NCI-H69 (cell line): ENCODE data around the gene GIPC3.

Experiments used
- DNase-seq: peaks from one replicate; lab custom pipeline; 2025; lab: John Stamatoyannopoulos, UW

The GIPC3 gene

GRCh38 chr19:3585301-3586126 is at the start of gene GIPC3:
Gene GIPC3, plus strand, starts transcription at chr19:3585478. Its CDS starts 120 bp downstream, at chr19:3585598.
- peak; percentile 41 for DNase-seq

- DNase-seq, result no peak
These were observed 49.7 kb upstream of the GIPC3 start for GRCh38 chr19:3535563-3535965.

DNA sequence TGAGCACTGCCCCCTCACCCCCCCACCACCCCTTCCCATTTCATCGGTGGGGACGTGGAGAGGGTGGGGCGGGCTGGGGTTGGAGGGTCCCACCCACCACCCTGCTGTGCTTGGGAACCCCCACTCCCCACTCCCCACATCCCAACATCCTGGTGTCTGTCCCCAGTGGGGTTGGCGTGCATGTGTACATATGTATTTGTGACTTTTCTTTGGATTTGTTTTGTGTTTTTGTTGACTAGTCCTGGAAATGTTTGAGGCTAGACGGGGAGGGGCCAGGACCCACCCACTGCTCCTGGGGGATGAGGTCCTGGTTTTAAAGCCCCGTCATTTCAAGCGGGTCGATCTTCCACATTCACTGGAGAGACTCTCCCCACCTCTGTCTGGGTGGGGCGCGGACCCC is 49.3 kb upstream of the GIPC3 start:
- no peak for DNase-seq

DNA sequence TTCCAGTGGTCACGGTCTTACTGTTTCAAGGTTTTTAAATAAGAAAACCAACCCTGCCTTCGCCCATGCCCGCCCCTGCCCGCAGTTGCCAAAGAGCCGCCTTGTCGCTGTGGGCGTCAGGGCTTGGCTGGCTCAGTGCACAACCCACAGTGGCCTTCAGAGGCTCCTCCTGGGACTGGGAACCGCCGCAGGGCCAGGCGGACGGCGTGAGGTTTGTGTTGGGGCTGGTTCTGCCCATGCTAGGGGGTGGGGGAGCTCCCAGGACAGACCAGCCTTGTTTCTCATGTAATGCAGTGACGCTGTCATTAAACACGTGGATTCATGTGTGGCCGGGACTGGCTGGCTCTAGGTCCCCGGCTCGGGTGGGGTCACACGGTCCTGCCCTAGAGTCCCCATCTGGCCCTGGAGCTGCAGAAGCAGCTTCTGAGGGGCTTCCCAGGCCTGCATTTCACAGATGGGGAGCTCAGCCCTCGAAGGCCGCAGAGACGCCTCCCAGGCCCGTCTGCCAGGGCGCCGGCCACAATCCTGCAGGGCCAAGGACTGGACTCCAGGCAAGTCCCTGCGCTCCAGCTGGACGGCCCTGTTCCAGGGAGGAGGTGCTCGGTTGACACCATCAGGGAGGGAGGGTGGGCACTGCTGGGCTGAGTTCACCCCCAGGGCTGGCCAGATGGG is 48.7 kb upstream of the GIPC3 start:
- no peak for DNase-seq

DNA sequence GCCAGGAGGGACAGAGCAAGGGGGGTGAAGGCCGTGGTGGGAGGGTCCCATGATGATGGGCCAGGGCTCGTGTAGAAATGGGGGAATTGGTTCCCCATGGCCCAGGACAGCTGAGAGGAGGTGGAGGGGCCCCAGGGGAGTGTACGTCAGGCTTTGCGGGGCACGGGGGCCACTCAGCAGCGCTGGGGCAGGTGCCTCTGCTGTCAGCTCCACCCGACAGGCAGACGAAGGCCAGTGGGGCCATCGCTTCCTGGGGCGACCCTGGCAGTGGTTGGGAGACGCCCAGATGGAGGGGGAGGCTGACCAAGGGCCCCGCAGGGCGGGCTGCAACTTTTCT is 48.2 kb upstream of the GIPC3 start:
- DNase-seq, result no peak

DNA sequence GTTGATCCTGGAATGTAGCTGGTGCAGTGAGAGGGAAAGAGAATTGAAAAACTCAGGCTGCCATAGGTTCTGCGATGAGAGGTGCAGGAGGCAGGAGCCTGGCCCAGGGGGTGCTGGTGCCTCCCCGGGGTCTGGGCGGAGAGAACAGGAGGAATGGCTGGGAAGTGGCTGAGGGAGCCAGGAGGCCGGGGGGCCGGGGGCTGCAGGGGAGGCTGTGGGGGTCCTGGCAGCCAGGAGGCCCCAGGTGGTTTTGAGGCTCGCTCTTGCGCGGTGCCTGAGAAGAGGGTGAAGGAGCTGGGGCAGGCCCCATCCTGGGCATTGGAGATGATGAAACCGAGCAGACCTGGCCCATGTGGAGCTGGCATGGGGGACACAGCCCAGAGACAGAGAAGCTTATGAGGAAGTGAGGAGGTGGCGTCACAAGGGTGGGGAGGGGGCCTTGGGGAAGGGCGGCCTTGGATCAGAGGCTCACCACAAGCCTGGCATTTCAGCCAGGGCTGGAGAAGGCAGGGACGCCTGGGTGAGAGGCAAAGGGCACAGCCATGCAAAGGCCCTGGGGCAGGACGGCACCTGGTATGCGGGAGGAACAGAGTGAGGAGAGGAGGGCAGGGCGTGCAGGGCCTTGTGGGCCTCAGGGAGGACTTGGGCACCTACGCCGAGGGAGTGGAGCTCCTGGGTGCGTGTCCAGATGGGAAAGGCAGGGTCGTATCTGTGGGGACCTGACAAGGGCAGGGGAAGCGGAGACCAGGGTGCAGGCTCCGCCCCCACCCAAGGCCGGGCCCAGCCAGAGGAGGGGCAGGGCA is 47.6 kb upstream of the GIPC3 start:
- DNase-seq, result no peak

DNA sequence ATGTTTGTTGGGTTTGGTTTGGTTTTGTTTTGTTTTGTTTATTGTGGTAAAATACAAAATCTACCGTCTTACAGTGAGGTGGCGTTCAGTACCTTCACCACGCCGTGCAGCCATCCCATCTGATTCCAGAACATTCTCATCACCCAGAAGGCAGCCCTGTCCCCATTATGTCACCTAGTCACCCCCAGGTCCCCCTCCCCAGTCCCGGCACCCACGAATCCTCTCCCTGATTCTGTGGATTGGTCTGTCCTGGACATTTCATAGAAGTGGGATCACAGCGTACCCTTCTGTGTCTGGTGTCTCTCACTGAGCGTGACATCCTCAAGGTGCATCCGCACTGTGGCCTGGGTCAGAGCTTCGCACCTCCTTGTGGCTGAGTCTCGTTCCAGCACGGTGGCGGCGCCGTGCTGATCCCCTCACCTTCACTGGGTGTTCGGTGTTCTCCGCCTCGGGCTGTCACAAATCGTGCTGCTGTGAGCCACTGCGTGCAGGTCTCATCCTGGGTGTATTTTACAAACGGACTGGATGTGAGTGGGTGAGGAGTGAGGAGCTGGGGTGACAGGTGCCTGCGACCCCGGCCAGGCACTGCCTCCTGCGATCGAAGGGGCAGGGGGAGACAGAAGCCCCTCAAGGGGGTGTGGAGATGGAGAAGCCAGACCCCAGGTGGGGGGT is 46.9 kb upstream of the GIPC3 start:
- DNase-seq, result no peak

- DNase-seq, result peak; percentile 71
These were observed 46.1 kb upstream of the GIPC3 start, which contains the start of gene TEKTIP1 for GRCh38 chr19:3538965-3539755. Gene TEKTIP1, plus strand, starts transcription at chr19:3539174. Its CDS starts 4 bp downstream, at chr19:3539178.

- DNase-seq, result no peak
These were observed 45.5 kb upstream of the GIPC3 start for GRCh38 chr19:3539756-3540118.

DNA sequence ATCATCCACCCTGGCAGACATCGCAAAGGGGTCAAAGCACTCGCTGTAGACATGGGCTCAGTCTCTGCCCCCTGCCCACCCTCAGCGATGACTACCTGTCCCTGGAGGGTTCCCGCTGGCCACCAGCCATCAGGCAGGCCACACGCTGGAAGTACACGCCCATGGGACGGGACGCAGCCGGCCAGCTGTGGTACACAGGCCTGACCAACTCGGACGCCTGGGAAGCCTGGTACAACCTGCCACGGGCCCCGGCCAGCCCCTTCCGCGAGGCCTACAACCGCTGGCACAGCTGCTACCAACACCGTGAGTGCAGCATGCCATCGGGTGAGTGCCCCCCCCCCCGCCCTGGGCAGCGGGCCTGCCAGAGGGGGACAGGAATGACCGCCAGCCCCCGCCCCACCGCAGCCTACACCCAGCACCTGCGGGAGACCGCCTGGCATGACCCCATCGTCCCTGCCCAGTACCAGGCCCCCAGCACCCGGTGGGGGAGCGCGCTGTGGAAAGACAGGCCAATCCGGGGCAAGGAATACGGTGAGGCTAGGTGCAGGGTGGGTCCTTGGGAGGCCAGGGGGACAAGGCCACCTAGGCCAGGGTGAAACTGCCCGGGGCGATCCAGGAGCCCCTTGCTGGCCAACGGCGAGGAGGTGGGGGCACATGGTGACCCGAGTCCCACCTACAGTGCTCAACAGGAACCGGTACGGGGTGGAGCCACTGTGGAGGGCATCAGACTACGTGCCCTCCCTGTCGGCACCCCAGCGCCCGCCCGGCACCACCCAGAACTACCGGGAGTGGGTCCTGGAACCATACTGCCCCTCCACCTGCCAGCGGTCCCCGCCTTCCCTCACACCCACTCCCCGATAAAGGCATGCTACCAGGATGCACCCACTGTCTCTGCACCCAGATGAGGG is 41.9 kb upstream of the GIPC3 start:
- no peak for DNase-seq

- no peak for DNase-seq
These were observed 41.3 kb upstream of the GIPC3 start for GRCh38 chr19:3544058-3544376.

GRCh38 chr19:3544742-3545668 is 40.3 kb upstream of the GIPC3 start:
- DNase-seq, result peak; percentile 69

DNA sequence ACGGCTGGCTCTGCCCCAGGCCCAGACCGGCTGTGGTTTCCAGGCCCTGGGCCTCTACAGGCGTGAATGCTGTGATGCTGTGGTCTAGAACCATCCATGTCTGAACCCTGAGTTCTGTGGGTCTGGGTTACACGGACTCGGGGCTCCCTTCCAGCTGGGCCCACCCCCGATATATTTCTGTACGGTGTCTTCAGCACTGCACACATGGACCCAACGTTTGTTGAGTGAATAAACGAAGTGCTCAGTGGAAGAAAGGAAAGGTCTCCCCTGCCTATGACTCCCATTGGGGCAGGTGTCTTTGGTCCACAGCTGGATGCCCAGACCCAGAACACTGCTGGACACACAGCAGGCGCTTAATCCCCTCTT is 39.6 kb upstream of the GIPC3 start:
- DNase-seq, result no peak

DNA sequence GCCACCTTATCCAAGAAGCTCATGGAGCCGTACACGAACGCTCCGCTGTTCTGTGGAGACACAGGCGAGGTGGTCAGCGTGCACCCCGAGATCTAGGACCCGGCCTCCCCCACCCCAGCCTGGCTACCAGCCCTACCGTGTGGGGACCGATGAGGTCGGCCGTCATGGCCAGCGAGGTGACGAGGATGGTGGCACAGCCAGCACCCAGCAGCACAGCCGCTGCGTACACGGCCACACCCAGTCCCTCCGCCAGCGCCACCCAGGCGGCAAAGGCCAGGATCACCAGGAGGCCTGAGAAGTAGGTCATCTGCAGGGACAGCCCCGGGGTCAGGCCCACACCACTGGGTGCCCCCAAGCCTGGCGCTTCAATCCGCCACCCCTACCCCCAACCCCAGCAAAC is 39.2 kb upstream of the GIPC3 start:
- no peak for DNase-seq

GRCh38 chr19:3547301-3547731 is 38.0 kb upstream of the GIPC3 start:
- peak; percentile 38 for DNase-seq

GRCh38 chr19:3547767-3548282 is 37.5 kb upstream of the GIPC3 start:
- DNase-seq, result no peak

DNA sequence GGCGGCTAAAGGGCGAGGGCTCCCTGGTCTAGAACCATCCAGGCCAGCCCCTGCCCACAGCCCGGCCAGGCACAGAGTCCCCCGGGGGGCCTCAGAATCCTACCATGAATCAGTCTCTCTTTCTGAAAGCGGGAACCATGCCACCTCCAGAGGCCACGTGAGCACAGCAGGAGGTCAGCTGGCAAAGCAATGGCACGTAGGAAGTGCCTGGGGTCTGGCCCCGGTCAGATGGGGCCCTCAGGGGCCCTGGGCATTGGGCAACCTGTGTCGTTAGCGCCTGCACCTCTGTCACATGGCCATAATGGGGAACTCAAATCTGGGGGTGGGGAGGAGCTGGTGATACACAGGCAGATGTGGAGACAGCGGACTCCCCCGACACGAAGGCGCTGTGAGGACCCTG is 36.7 kb upstream of the GIPC3 start:
- no peak for DNase-seq

- DNase-seq, result no peak
These were observed 35.5 kb upstream of the GIPC3 start for GRCh38 chr19:3549816-3550215.
